ENCODE data around the gene VBP1.
"Not testable (repeated sequence)": the region's sequence is repeated elsewhere in the genome, so short reads cannot be mapped to it uniquely, and the experiment has no call there.

The VBP1 gene

GRCh38 chrX:155263854-155264628, 47.8 kb downstream of the VBP1 start, which contains the start of gene RAB39B:
Gene RAB39B, minus strand, starts transcription at chrX:155264491. Its CDS starts 203 bp downstream, at chrX:155264288.
- DNase-seq (ENCODE audit: low read depth in 2 of 2), result peak; percentile 40 to 58

- DNase-seq (ENCODE audit: low read depth in 2 of 2), result no peak
Observed at GRCh38 chrX:155266439-155266838, 50.2 kb downstream of the VBP1 start.

GRCh38 chrX:155267995-155268394, 51.7 kb downstream of the VBP1 start:
- DNase-seq (ENCODE audit: low read depth in 2 of 2), result not testable (repeated sequence)

GRCh38 chrX:155270969-155271368, 54.7 kb downstream of the VBP1 start:
- no peak for DNase-seq (ENCODE audit: low read depth in 2 of 2)

GRCh38 chrX:155279873-155280272, 63.6 kb downstream of the VBP1 start:
- DNase-seq (ENCODE audit: low read depth in 2 of 2), result no peak
